NOMO-1 treated with dmso at 0.1 percent for 144 hours (cell line): ENCODE measurements around the gene MAN1A2.
A peak's percentile ranks its signal among the peaks of the same experiment; 100 is the strongest.

Source experiments
- DNase-seq: peaks from one replicate; lab custom pipeline; 2025; ENCODE audit not compliant: unreplicated experiment; lab: John Stamatoyannopoulos, UW

MAN1A2 gene

DNA sequence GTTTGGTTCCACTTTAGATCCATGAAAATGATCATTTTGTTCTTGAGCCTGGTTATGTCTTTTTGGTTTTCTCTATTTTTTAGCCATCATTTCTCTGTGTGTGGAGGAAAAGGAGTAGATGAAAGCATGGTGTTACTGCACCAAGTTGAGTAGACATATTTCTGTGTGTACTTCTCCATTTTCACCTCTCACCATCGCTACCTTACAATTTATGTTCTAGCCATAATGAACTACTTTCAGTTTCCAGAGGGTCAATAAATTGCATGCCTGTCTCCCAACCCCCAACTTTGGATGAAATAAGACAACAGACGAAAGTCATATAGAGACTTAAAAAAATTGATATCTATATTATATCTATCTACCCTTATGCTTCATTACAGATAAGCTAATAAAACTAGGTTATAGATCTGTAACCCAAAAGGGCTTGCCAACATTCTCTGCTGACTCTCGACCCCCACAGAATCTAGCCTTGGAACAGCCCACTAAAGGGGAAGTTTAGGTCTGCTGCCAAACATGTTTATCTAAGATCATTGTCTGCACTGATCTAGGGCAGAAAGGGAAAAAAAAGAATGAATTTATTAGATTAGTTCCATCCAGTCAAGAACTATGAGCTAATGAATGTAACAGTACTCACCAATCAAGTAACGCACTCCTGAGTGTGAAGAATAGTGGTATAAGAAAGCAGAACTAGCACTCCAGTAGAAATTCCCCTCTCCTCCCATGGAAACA lies 7.5 kb upstream of the MAN1A2 start:
- no peak for DNase-seq

DNA sequence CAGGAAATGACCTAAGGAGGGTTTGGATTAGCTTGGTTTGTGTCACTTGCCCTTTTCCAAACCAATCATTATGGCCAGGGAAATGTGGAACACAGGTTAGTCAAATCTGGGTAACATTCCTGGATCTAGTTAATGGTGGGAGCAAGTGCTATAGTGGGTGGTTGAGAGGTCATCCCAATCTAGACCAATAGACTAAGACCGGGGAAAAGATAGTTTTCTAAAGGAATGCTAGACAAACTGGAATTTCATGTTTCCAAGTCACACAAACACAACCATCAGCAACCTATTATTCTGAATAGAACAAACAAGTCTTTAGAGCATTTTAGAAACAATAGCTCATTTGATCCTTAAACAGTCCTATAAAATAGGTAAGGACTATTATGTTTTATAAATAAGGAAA lies 4.3 kb upstream of the MAN1A2 start:
- no peak for DNase-seq

- DNase-seq: no peak
Observed at GRCh38 chr1:117363571-117364048, 3.6 kb upstream of the MAN1A2 start.

DNA sequence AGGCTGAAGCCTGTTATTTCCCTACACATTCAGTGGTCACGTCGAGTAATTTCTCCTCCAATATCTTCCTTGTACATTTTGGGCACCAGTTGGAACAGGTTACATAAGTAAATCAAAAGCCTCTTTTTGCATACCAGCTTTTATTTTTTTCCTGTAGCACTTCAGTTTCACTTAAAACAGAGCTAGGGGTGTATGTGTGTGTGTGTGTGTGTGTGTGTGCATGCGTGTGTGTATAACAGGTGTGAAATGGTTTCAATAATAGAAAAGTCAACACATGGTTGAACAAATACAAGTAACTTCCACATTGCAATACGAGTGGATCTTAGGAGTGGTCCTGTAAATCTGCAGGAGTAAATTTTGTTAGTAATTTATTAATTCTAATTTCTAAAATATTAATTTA lies 3.0 kb upstream of the MAN1A2 start:
- no peak for DNase-seq

- DNase-seq: no peak
Observed at GRCh38 chr1:117365350-117366176, 1.7 kb upstream of the MAN1A2 start.

- DNase-seq: peak; percentile 43
Observed at GRCh38 chr1:117366177-117367045, 838 bp upstream of the MAN1A2 start.

DNA sequence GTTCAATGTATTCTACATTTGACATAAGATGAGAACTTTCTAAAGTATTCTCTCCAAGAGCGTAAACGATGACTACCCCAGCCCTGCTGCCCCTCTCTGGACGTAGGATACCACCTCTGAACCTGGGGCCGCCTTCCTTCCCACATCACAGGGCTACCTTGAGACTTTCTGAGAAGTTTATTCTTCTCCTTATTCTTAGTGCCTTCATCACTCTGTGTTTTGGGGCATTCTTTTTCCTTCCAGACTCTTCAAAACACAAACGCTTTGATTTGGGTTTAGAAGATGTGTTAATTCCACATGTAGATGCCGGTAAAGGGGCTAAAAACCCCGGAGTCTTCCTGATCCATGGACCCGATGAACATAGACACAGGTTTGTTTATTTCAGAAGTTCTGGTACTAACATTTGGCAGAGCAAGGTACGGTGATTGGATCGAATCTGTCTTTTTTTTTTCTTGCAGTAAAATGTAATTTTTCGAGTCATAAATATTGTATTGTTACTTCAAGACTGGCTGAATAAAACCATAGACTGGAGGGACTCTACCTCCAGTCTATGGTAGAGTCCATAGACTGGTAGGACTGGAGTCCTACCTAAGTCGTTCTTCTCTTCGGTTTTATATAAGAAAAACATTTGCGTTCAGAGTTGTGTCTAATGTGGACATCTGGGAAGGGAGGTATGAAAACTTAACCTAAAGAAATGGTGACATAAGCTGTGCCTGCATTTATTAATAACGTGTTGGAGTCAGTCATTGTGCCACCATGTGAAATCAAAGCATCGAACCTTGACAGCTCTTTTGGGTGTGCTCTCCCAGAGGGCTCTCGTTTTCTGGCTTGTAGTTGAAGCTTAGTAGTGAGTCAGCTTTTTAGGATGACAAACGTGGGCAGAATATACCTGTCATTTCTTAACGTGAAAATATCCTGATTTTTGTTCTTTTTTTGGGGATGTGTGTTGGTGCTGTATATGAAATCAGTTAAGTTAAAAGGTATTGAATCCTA lies 1.2 kb downstream of the MAN1A2 start:
- DNase-seq: no peak

- DNase-seq: no peak
Observed at GRCh38 chr1:117370071-117370470, 2.8 kb downstream of the MAN1A2 start.

GRCh38 chr1:117370509-117370908 lies 3.3 kb downstream of the MAN1A2 start:
- no peak for DNase-seq

- DNase-seq: no peak
Observed at GRCh38 chr1:117371441-117372151, 4.3 kb downstream of the MAN1A2 start.

GRCh38 chr1:117372863-117373412 lies 5.7 kb downstream of the MAN1A2 start:
- DNase-seq: no peak

GRCh38 chr1:117373932-117374331 lies 6.7 kb downstream of the MAN1A2 start:
- no peak for DNase-seq

- DNase-seq: no peak
Observed at GRCh38 chr1:117375327-117375726, 8.1 kb downstream of the MAN1A2 start.

- DNase-seq: no peak
Observed at GRCh38 chr1:117387060-117387633, 19.9 kb downstream of the MAN1A2 start.

DNA sequence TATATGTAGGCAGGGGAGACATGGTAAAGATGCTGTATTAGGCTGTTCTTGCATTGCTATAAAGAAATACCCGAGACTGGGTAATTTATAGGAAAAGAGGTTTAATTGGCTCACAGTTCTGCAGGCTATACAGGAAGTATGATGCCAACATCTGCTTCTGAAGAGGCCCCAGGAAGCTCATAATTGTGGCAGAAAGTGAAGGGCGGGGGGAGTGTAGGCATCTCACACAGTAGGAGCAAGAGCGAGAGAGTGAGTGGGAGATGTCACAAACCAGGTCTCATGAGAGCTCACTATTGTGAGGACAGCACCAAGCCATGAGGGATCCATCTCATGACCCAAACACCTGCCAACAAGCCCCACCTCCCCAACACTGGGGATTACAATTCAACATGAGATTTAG lies 21.1 kb downstream of the MAN1A2 start:
- DNase-seq: no peak

GRCh38 chr1:117389284-117389683 lies 22.0 kb downstream of the MAN1A2 start:
- DNase-seq: no peak

GRCh38 chr1:117389779-117390178 lies 22.5 kb downstream of the MAN1A2 start:
- DNase-seq: no peak

DNA sequence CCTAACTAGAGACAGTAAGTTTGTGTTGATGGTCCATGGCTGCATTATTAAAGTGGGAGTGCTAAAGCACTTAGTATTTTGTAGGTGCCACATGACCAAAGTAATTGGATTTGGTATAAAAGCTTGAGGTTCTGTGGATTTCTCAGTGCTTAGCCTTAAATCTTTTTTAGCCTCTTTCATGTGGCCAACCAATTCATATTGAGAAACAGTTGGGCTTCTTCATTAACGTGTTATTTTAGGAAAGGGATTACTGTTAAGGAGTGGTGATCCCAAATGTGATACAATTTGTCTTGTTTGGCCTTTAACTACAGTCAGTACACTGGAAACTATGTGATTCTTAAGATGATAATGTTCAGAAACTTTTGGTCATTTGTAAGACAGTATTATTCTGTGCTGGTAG lies 25.5 kb downstream of the MAN1A2 start:
- DNase-seq: no peak

DNA sequence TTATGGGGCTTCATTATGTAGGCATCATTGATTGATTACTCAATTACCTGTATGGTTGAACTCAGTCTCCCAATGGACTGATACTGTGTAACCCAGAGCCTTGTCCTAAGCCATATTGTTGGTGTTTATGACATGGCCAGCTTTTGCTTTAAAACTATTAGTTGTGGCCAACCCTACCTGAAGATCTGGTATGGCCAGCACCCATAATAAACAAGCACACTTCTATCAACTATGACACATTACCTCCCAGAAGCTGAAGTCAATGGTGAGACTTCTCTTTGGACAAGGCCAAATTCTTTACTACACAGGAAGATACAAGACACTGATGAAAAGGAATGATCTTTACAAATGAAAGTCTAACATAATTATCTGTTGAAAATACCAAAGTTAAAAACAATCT lies 28.8 kb downstream of the MAN1A2 start:
- DNase-seq: no peak
